HL-60 (cell line): ENCODE data around the gene SLC22A4.

Experiments
- DNase-seq, 2 experiments: peaks; one replicate each; pipeline ENCODE4 v3.0.0-alpha.2; 2010 to 2020; ENCODE audit warnings: low read depth in 1 of 2, low spot score in 1 of 2
- H3K27ac ChIP-seq: fragments of 250-450 bp; sonication (Bioruptor Pico); replicated peaks from 2 replicates; pipeline ENCODE4 v1.5.1; 2020; ENCODE audit warnings: mild to moderate bottlenecking, moderate library complexity
- H3K27me3 ChIP-seq: fragments of 250-450 bp; sonication (Bioruptor Pico); 2 replicates; pipeline ENCODE4 v1.5.1; 2021; ENCODE audit warnings: mild to moderate bottlenecking, moderate library complexity; ENCODE audit not compliant: insufficient read depth, poor library complexity, severe bottlenecking
- H3K4me3 ChIP-seq: replicated peaks from 2 replicates; pipeline ENCODE4 v1.5.1; 2011; ENCODE audit warnings: mild to moderate bottlenecking, control low read depth, low read length; ENCODE audit not compliant: insufficient read depth
- CTCF ChIP-seq: IDR thresholded peaks from one replicate; pipeline ENCODE4 v1.5.1; 2011; ENCODE audit warnings: low read length, control low read depth, inconsistent platforms; ENCODE audit not compliant: insufficient read depth
- GABPA ChIP-seq: IDR thresholded peaks from 2 replicates; pipeline ENCODE4 v1.6.1; 2012; ENCODE audit warnings: low read depth
- POLR2AphosphoS5 ChIP-seq: IDR thresholded peaks from 2 replicates; pipeline ENCODE4 v1.6.1; 2012; ENCODE audit warnings: low read depth
- REST ChIP-seq: IDR thresholded peaks from 2 replicates; pipeline ENCODE4 v1.6.1; 2012; ENCODE audit warnings: low read depth; ENCODE audit not compliant: insufficient replicate concordance
- SPI1 ChIP-seq: IDR thresholded peaks from 2 replicates; pipeline ENCODE4 v1.6.1; 2012; ENCODE audit warnings: low read depth, mild to moderate bottlenecking, borderline replicate concordance

SLC22A4 gene

GRCh38 chr5:132322266-132322665 is 28.1 kb downstream of the SLC22A4 start:
- no peak for TF ChIP-seq REST
- no peak for TF ChIP-seq CTCF
- TF ChIP-seq GABPA: no peak
- TF ChIP-seq SPI1: no peak
- TF ChIP-seq POLR2AphosphoS5: no peak
- Histone ChIP-seq H3K27me3 (no peaks in the 10 kb centered on the region), H3K4me3 (no peak overlapping the region), H3K27ac (no peak overlapping the region)
- DNase-seq: no peak

- Histone ChIP-seq H3K4me3 (no peak overlapping the region), H3K27me3 (no peaks in the 10 kb centered on the region)
- DNase-seq: no peak
Measured at GRCh38 chr5:132323202-132323601, 29.0 kb downstream of the SLC22A4 start.

GRCh38 chr5:132325691-132326090 is 31.5 kb downstream of the SLC22A4 start:
- DNase-seq: no peak
- TF ChIP-seq POLR2AphosphoS5: no peak
- TF ChIP-seq GABPA: no peak
- Histone ChIP-seq H3K4me3 (no peak overlapping the region), H3K27me3 (no peaks in the 10 kb centered on the region), H3K27ac (no peak overlapping the region)

More at GRCh38 chr5:132323202-132323601, 29.0 kb downstream of the SLC22A4 start:
- TF ChIP-seq GABPA (no peak), REST (no peak), SPI1 (no peak), POLR2AphosphoS5 (no peak), CTCF (no peak)
- H3K27ac ChIP-seq: no peak overlapping the region

GRCh38 chr5:132327252-132327955 is 33.2 kb downstream of the SLC22A4 start:
- no peak overlapping the region for H3K27ac ChIP-seq
- DNase-seq: no peak
- H3K27me3 ChIP-seq: no peaks in the 10 kb centered on the region
- TF ChIP-seq POLR2AphosphoS5: no peak
- TF ChIP-seq CTCF: no peak
- no peak for TF ChIP-seq SPI1
- TF ChIP-seq GABPA: no peak
- TF ChIP-seq REST: no peak
- H3K4me3 ChIP-seq: no peak overlapping the region
